ENCODE measurements around the gene ADGRD1.

The ADGRD1 gene

DNA sequence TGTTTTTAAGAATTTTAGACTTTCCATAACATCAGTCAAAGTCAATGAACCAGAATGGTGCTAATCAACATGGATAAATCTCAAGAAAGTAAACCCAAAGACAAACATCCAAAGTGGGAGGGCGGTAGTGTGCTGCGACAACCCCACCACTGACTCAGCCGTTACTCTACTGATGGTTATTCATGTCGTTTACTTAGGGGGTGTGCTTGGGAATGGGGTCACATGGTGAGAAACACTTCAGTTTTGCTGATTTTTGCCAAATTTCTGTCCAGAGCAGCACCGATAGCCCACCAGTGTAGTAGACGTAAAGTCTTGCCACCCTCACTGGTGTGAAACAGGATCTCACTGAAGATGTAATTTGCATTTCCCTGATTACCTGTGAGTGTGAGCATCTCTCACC is 99.9 kb downstream of the ADGRD1 start:
- ATAC-seq, result no peak
- TF ChIP-seq, protein P1, sequence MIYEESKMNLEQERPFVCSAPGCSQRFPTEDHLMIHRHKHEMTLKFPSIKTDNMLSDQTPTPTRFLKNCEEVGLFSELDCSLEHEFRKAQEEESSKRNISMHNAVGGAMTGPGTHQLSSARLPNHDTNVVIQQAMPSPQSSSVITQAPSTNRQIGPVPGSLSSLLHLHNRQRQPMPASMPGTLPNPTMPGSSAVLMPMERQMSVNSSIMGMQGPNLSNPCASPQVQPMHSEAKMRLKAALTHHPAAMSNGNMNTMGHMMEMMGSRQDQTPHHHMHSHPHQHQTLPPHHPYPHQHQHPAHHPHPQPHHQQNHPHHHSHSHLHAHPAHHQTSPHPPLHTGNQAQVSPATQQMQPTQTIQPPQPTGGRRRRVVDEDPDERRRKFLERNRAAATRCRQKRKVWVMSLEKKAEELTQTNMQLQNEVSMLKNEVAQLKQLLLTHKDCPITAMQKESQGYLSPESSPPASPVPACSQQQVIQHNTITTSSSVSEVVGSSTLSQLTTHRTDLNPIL (CRISPR knock-in tag; IDR thresholded peaks at IDR 0.05; ENCODE audit: low read depth), result no peak
- TF ChIP-seq ESRRG (CRISPR knock-in tag; IDR thresholded peaks at IDR 0.05) (no peak), ZNF8 (CRISPR knock-in tag; IDR thresholded peaks at IDR 0.05) (no peak), PPARA (CRISPR knock-in tag; IDR thresholded peaks at IDR 0.05; ENCODE audit: borderline replicate concordance) (no peak), ZFP3 (CRISPR knock-in tag; IDR thresholded peaks at IDR 0.05) (no peak), ARNTL (CRISPR knock-in tag; IDR thresholded peaks at IDR 0.05; ENCODE audit: borderline replicate concordance, low read depth) (no peak), BACH2 (CRISPR knock-in tag; IDR thresholded peaks at IDR 0.05; ENCODE audit: borderline replicate concordance) (no peak), RARB (CRISPR knock-in tag; IDR thresholded peaks at IDR 0.05) (no peak), GLIS3 (CRISPR knock-in tag; IDR thresholded peaks at IDR 0.05) (no peak), CSDC2 (CRISPR knock-in tag; IDR thresholded peaks at IDR 0.05) (no peak), TCF4 (CRISPR knock-in tag; IDR thresholded peaks at IDR 0.05; ENCODE audit: borderline replicate concordance) (no peak), ZFP30 (CRISPR knock-in tag; IDR thresholded peaks at IDR 0.05) (no peak), ZNF565 (CRISPR knock-in tag; conservative IDR thresholded peaks at IDR 0.05; ENCODE audit: low read depth) (no peak), TOX (CRISPR knock-in tag; IDR thresholded peaks at IDR 0.05; ENCODE audit: borderline replicate concordance) (no peak), ZC3H10 (CRISPR knock-in tag; IDR thresholded peaks at IDR 0.05) (no peak), OSR1 (CRISPR knock-in tag; IDR thresholded peaks at IDR 0.05) (no peak)
- TF ChIP-seq, protein P2, sequence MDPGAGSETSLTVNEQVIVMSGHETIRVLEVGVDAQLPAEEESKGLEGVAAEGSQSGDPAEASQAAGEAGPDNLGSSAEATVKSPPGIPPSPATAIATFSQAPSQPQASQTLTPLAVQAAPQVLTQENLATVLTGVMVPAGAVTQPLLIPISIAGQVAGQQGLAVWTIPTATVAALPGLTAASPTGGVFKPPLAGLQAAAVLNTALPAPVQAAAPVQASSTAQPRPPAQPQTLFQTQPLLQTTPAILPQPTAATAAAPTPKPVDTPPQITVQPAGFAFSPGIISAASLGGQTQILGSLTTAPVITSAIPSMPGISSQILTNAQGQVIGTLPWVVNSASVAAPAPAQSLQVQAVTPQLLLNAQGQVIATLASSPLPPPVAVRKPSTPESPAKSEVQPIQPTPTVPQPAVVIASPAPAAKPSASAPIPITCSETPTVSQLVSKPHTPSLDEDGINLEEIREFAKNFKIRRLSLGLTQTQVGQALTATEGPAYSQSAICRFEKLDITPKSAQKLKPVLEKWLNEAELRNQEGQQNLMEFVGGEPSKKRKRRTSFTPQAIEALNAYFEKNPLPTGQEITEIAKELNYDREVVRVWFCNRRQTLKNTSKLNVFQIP (CRISPR knock-in tag; IDR thresholded peaks at IDR 0.05; ENCODE audit: borderline replicate concordance, low read depth), result no peak
- TF ChIP-seq, protein P3, sequence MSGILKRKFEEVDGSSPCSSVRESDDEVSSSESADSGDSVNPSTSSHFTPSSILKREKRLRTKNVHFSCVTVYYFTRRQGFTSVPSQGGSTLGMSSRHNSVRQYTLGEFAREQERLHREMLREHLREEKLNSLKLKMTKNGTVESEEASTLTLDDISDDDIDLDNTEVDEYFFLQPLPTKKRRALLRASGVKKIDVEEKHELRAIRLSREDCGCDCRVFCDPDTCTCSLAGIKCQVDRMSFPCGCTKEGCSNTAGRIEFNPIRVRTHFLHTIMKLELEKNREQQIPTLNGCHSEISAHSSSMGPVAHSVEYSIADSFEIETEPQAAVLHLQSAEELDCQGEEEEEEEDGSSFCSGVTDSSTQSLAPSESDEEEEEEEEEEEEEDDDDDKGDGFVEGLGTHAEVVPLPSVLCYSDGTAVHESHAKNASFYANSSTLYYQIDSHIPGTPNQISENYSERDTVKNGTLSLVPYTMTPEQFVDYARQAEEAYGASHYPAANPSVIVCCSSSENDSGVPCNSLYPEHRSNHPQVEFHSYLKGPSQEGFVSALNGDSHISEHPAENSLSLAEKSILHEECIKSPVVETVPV (CRISPR knock-in tag; IDR thresholded peaks at IDR 0.05), result no peak
- TF ChIP-seq, protein P4, sequence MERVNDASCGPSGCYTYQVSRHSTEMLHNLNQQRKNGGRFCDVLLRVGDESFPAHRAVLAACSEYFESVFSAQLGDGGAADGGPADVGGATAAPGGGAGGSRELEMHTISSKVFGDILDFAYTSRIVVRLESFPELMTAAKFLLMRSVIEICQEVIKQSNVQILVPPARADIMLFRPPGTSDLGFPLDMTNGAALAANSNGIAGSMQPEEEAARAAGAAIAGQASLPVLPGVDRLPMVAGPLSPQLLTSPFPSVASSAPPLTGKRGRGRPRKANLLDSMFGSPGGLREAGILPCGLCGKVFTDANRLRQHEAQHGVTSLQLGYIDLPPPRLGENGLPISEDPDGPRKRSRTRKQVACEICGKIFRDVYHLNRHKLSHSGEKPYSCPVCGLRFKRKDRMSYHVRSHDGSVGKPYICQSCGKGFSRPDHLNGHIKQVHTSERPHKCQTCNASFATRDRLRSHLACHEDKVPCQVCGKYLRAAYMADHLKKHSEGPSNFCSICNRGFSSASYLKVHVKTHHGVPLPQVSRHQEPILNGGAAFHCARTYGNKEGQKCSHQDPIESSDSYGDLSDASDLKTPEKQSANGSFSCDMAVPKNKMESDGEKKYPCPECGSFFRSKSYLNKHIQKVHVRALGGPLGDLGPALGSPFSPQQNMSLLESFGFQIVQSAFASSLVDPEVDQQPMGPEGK (CRISPR knock-in tag; IDR thresholded peaks at IDR 0.05; ENCODE audit: borderline replicate concordance), result no peak
- TF ChIP-seq, protein P5, sequence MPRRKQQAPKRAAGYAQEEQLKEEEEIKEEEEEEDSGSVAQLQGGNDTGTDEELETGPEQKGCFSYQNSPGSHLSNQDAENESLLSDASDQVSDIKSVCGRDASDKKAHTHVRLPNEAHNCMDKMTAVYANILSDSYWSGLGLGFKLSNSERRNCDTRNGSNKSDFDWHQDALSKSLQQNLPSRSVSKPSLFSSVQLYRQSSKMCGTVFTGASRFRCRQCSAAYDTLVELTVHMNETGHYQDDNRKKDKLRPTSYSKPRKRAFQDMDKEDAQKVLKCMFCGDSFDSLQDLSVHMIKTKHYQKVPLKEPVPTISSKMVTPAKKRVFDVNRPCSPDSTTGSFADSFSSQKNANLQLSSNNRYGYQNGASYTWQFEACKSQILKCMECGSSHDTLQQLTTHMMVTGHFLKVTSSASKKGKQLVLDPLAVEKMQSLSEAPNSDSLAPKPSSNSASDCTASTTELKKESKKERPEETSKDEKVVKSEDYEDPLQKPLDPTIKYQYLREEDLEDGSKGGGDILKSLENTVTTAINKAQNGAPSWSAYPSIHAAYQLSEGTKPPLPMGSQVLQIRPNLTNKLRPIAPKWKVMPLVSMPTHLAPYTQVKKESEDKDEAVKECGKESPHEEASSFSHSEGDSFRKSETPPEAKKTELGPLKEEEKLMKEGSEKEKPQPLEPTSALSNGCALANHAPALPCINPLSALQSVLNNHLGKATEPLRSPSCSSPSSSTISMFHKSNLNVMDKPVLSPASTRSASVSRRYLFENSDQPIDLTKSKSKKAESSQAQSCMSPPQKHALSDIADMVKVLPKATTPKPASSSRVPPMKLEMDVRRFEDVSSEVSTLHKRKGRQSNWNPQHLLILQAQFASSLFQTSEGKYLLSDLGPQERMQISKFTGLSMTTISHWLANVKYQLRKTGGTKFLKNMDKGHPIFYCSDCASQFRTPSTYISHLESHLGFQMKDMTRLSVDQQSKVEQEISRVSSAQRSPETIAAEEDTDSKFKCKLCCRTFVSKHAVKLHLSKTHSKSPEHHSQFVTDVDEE (CRISPR knock-in tag; IDR thresholded peaks at IDR 0.05), result no peak

DNA sequence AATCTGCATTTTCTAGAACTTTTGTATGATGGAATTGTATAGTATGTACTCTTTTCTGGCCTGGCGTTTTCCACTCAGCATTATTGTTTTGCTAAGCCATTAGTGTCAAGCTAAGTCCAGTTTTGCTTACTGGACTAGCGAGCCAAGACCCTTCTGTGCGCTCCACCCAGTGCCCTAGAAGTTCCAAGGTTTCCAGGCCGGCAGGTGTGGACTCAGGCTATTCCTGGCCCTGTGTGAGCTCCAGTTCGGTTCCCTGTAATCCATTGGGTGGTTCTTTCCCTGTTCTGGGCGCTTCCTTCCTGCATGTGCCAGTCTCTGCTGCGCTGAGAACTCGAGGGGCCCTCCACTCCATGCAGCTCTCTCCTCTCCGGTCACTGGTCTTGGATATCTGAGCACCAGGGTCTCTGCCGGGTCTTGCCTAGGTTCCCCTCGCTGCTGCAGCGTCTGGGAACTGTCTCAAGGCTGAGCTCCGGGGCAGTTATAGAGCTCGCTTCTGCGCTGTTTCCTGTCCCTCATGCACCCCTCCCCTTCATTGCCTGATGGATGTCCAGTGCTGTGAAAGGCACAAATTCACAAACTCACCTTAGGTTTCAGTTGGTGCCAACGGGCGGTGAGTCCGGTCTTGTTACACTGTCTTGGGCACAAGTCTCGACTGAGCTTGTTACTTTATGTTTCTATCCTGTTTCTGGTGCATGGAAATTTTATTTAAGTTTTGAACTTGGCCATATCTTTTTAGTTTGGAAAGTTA is 100.8 kb downstream of the ADGRD1 start:
- ATAC-seq, result no peak
- TF ChIP-seq ZNF565 (CRISPR knock-in tag; conservative IDR thresholded peaks at IDR 0.05; ENCODE audit: low read depth), result no peak
- TF ChIP-seq TCF4 (CRISPR knock-in tag; IDR thresholded peaks at IDR 0.05; ENCODE audit: borderline replicate concordance), result no peak
- no peak for TF ChIP-seq SNAI2 (CRISPR knock-in tag; IDR thresholded peaks at IDR 0.05)
- TF ChIP-seq ZNF8 (CRISPR knock-in tag; IDR thresholded peaks at IDR 0.05), result no peak
- no peak for TF ChIP-seq ARNTL (CRISPR knock-in tag; IDR thresholded peaks at IDR 0.05; ENCODE audit: borderline replicate concordance, low read depth)
- no peak for TF ChIP-seq ZFP30 (CRISPR knock-in tag; IDR thresholded peaks at IDR 0.05)
- TF ChIP-seq, protein P2 (CRISPR knock-in tag; IDR thresholded peaks at IDR 0.05; ENCODE audit: borderline replicate concordance, low read depth), result no peak
- no peak for TF ChIP-seq PPARA (CRISPR knock-in tag; IDR thresholded peaks at IDR 0.05; ENCODE audit: borderline replicate concordance)
- TF ChIP-seq TOX (CRISPR knock-in tag; IDR thresholded peaks at IDR 0.05; ENCODE audit: borderline replicate concordance), result no peak
- TF ChIP-seq GLIS3 (CRISPR knock-in tag; IDR thresholded peaks at IDR 0.05), result no peak
- TF ChIP-seq, protein P5 (CRISPR knock-in tag; IDR thresholded peaks at IDR 0.05), result no peak
- TF ChIP-seq, protein P4 (CRISPR knock-in tag; IDR thresholded peaks at IDR 0.05; ENCODE audit: borderline replicate concordance), result no peak
- no peak for TF ChIP-seq ZNF70 (CRISPR knock-in tag; IDR thresholded peaks at IDR 0.05)
